Caco-2 (cell line): ENCODE data around the gene NKAIN2. TPM values are rescaled to one million over a fixed set of nuclear protein-coding genes. Genes with fewer than 3 reads are reported as not detected.

Source experiments
- BruUV-seq: library from RNA; stranded (reverse); fragments of 400-500 nt; replicated peaks from 2 replicates; lab custom pipeline; 2021; lab: Mats Ljungman, UMichigan
- CTCF ChIA-PET: fragments of 300-600 bp; sonication (Branson Sonifier 250); formaldehyde crosslinking; loops from one replicate; lab custom pipeline; 2022; ENCODE audit warnings: antibody characterized with exemption; lab: Charles Lee
- POLR2A ChIA-PET: fragments of 300-600 bp; sonication (Branson Sonifier 250); formaldehyde crosslinking; loops from one replicate; lab custom pipeline; 2022; ENCODE audit warnings: antibody characterized with exemption; lab: Charles Lee
- DNase-seq, 2 experiments: peaks; one replicate each; pipeline versions ENCODE4 v3.0.0 to v3.0.0-alpha.2; 2020 to 2022
- H3K27me3 ChIP-seq: replicated peaks from 2 replicates; pipeline ENCODE4 v1.6.0; 2011; ENCODE audit warnings: low read length; ENCODE audit not compliant: control insufficient read depth, insufficient read depth
- H3K36me3 ChIP-seq: 2 replicates; pipeline ENCODE4 v1.5.1; 2011; ENCODE audit warnings: low read length; ENCODE audit not compliant: control insufficient read depth, insufficient read depth
- H3K4me1 ChIP-seq: fragments of 250-450 bp; sonication (Bioruptor Pico); 2 replicates; pipeline ENCODE4 v1.5.1; 2020; ENCODE audit warnings: mild to moderate bottlenecking
- H3K4me3 ChIP-seq: 2 replicates; pipeline ENCODE4 v1.5.1; 2011; ENCODE audit warnings: low read depth, mild to moderate bottlenecking, control low read depth, low read length
- H3K9me3 ChIP-seq: fragments of 250-450 bp; sonication (Bioruptor Pico); 2 replicates; pipeline ENCODE4 v1.5.1; 2020; ENCODE audit warnings: mild to moderate bottlenecking, moderate library complexity
- H3K27ac Mint-ChIP-seq: one replicate; pipeline ENCODE4 v1.8.0; 2022; ENCODE audit warnings: mixed read lengths; ENCODE audit not compliant: unreplicated experiment
- H3K27me3 Mint-ChIP-seq: one replicate; pipeline ENCODE4 v1.8.0; 2022; ENCODE audit warnings: mixed read lengths; ENCODE audit not compliant: insufficient read depth, unreplicated experiment
- H3K36me3 Mint-ChIP-seq: one replicate; pipeline ENCODE4 v1.8.0; 2022; ENCODE audit warnings: mild to moderate bottlenecking, mixed read lengths; ENCODE audit not compliant: insufficient read depth, unreplicated experiment
- H3K4me1 Mint-ChIP-seq: one replicate; pipeline ENCODE4 v1.8.0; 2022; ENCODE audit warnings: low read depth, mixed read lengths; ENCODE audit not compliant: unreplicated experiment
- H3K4me3 Mint-ChIP-seq: one replicate; pipeline ENCODE4 v1.8.0; 2022; ENCODE audit warnings: mild to moderate bottlenecking, moderate library complexity, mixed read lengths; ENCODE audit not compliant: unreplicated experiment
- H3K9me3 Mint-ChIP-seq: one replicate; pipeline ENCODE4 v1.8.0; 2022; ENCODE audit warnings: mixed read lengths; ENCODE audit not compliant: unreplicated experiment
- intact Hi-C: fragments of 100-400 bp; cut with micrococcal nuclease; formaldehyde crosslinking; loops from one replicate; pipeline ENCODE4 v1.10.0; 2022; ENCODE audit not compliant: unreplicated experiment
- total RNA-seq: library from RNA; stranded (reverse); gene quantifications from 2 replicates; pipeline ENCODE4 v1.2.3, GENCODE V29; 2022
- TF ChIP-seq, protein P1 (sequence below), 2 experiments: fragments of 200-600 bp in 1 of 2; IDR thresholded peaks; 1 replicate in 1 of 2; 2 replicates in 1 of 2; pipeline versions ENCODE4 v1.5.1 to v1.8.0; 2011 to 2022; ENCODE audit warnings: antibody characterized with exemption in 1 of 2, control low read depth in 1 of 2, inconsistent platforms in 1 of 2, low read depth in 1 of 2, low read length in 1 of 2, mild to moderate bottlenecking in 1 of 2, moderate library complexity in 1 of 2; ENCODE audit not compliant: insufficient read depth in 1 of 2, severe bottlenecking in 1 of 2, unreplicated experiment in 1 of 2

NKAIN2 gene
- total RNA-seq, 1 experiment from 2014 or later, result not detected

DNA sequence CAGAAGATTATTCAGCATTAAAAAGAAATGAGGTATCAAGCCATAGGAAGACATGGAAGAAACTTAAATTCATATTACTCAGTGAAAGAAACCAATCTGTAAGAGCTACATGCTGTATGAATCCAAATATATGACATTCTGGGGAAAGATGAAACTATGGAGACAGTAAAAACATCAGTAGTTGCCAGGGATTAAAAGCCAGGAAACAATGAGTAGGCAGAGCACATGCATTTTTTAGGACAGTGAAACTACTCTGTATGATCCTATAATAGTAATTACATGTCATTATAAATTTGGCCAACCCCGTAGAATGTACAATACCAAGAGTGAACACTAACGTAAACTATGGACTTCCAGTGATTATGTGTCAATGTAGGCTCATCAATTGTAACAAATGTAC is 1065.8 kb downstream of the NKAIN2 start:
- POLR2A ChIA-PET, result no interaction called here
- H3K4me1 ChIP-seq, result no peaks in the 10 kb centered on the region
- intact Hi-C loops, result no loop called here
- no peaks in the 10 kb centered on the region for H3K36me3 ChIP-seq
- Mint-ChIP-seq H3K36me3 (no peaks in the 10 kb centered on the region), H3K4me3 (no peak overlapping the region), H3K27me3 (peaks cover 5% of the 10 kb centered on the region), H3K4me1 (no peaks in the 10 kb centered on the region), H3K9me3 (no peaks in the 10 kb centered on the region), H3K27ac (no peak overlapping the region)
- TF ChIP-seq, protein P1, sequence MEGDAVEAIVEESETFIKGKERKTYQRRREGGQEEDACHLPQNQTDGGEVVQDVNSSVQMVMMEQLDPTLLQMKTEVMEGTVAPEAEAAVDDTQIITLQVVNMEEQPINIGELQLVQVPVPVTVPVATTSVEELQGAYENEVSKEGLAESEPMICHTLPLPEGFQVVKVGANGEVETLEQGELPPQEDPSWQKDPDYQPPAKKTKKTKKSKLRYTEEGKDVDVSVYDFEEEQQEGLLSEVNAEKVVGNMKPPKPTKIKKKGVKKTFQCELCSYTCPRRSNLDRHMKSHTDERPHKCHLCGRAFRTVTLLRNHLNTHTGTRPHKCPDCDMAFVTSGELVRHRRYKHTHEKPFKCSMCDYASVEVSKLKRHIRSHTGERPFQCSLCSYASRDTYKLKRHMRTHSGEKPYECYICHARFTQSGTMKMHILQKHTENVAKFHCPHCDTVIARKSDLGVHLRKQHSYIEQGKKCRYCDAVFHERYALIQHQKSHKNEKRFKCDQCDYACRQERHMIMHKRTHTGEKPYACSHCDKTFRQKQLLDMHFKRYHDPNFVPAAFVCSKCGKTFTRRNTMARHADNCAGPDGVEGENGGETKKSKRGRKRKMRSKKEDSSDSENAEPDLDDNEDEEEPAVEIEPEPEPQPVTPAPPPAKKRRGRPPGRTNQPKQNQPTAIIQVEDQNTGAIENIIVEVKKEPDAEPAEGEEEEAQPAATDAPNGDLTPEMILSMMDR (IDR thresholded peaks at IDR 0.05; ENCODE audit: insufficient read depth in 1 of 2, low read depth in 1 of 2, low read length in 1 of 2, severe bottlenecking in 1 of 2, unreplicated experiment in 1 of 2), result no peak
- DNase-seq, result no peak
- no peaks in the 10 kb centered on the region for H3K27me3 ChIP-seq
- CTCF ChIA-PET, result no interaction called here
- BruUV-seq, result no TSS peak
- no peaks in the 10 kb centered on the region for H3K9me3 ChIP-seq
- H3K4me3 ChIP-seq, result no peak overlapping the region

DNA sequence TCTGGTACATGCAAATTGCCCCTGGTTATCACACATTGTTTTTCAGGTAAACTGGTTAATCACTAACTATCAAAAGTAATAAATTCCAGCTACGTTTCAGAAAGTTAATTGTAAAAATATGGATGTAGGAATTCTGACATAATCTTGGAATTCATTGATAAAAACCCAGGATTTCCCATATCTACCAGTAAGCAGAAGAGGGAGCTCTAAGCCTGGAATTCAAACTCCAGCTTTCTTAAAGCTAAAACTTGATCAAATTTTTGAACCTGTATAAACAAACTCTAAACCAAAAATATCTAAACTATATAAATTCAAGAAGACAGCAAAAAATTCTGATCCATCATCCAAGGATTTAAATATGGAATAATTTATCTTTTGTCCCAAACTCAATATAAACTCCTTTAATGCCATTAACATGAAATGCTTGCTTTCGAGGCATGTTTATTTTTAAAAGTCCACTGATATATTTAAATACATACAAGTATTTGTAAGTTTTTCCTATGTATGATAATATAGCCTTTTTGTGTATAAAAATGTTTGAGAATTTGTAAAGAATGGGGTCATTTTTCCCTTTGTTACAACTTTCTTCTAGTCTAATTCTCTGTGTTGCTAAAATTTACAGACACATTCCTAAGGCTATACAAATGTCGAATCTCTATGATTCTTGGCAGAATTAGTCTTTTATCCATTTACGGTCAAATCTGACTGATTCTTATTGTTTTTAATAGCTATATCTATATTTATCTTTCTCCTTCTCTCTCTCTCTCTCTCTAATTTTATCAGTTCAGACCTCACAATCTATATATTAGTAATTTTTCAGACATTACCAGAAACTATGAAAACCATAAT is 1067.2 kb downstream of the NKAIN2 start:
- H3K4me1 ChIP-seq, result no peaks in the 10 kb centered on the region
- Mint-ChIP-seq H3K9me3 (no peaks in the 10 kb centered on the region), H3K27me3 (peaks cover 4% of the 10 kb centered on the region), H3K36me3 (no peaks in the 10 kb centered on the region), H3K4me1 (no peaks in the 10 kb centered on the region), H3K27ac (no peak overlapping the region), H3K4me3 (no peak overlapping the region)
- intact Hi-C loops, result loop anchor here (1.0 to 10.0 kb wide), 3 partner anchors 243 to 884 kb away; no protein-coding TSS in a partner anchor
- CTCF ChIA-PET, result interaction anchor here (0.6 to 0.7 kb wide), 2 partner anchors 252 to 283 kb away, joined by 3 read pairs; partner anchors contain the start of gene TPD52L1
- POLR2A ChIA-PET, result no interaction called here
- TF ChIP-seq, protein P1 (IDR thresholded peaks at IDR 0.05; ENCODE audit: insufficient read depth in 1 of 2, low read depth in 1 of 2, low read length in 1 of 2, severe bottlenecking in 1 of 2, unreplicated experiment in 1 of 2), result peak; percentile 50 to 54
- no peak overlapping the region for H3K4me3 ChIP-seq
- H3K36me3 ChIP-seq, result no peaks in the 10 kb centered on the region
- no peaks in the 10 kb centered on the region for H3K27me3 ChIP-seq
- BruUV-seq, result no TSS peak
- H3K9me3 ChIP-seq, result no peaks in the 10 kb centered on the region
- peak in 1 of 2 experiments; percentile 3 for DNase-seq

DNA sequence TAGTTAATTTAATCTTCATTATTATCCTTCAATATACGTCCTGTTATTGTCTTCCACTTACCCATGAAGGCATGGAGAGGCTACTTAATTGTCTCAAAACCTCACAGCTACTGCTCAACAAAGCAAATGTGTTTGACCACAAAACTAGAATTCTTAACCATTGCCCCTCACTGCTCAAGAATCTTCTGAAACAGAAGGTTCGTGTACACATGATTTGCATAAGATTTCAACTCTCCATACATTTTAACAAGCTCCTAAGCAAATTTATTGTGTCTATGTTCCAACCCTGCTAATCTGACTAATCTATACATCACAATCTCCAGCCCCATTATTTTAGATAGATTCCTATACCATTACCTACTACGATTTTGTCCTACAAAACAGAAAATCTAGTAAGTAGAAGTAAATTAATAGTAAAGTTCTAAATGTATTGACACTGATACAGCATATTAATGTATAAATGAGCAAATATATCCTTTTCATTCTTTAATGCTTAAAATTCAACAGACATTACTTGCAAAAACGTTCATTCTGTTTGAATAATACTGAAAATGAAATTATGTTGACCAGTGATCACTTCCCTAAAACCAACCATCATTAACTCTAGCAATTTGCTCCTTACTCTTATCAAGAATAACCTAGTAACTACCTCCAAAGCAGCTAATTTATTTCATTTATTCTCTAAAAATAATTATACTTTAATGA is 1068.8 kb downstream of the NKAIN2 start:
- no peaks in the 10 kb centered on the region for H3K27me3 Mint-ChIP-seq
- intact Hi-C loops, result loop anchor here (5.0 to 10.0 kb wide), 2 partner anchors 440 to 882 kb away; no protein-coding TSS in a partner anchor
- ChIA-PET POLR2A (no interaction called here), CTCF (no interaction called here)
- no peaks in the 10 kb centered on the region for H3K36me3 Mint-ChIP-seq
- H3K4me3 ChIP-seq, result no peak overlapping the region
- H3K27ac Mint-ChIP-seq, result no peak overlapping the region
- no peak for DNase-seq
- no peak overlapping the region for H3K4me3 Mint-ChIP-seq
- no peaks in the 10 kb centered on the region for H3K27me3 ChIP-seq
- no peaks in the 10 kb centered on the region for H3K4me1 ChIP-seq
- H3K9me3 Mint-ChIP-seq, result no peaks in the 10 kb centered on the region
- BruUV-seq, result no TSS peak
- no peaks in the 10 kb centered on the region for H3K4me1 Mint-ChIP-seq
- TF ChIP-seq, protein P1 (IDR thresholded peaks at IDR 0.05; ENCODE audit: insufficient read depth in 1 of 2, low read depth in 1 of 2, low read length in 1 of 2, severe bottlenecking in 1 of 2, unreplicated experiment in 1 of 2), result no peak
- H3K36me3 ChIP-seq, result no peaks in the 10 kb centered on the region
- H3K9me3 ChIP-seq, result no peaks in the 10 kb centered on the region
